Measurements from ENCODE around the gene SGPP2.

The SGPP2 gene

DNA sequence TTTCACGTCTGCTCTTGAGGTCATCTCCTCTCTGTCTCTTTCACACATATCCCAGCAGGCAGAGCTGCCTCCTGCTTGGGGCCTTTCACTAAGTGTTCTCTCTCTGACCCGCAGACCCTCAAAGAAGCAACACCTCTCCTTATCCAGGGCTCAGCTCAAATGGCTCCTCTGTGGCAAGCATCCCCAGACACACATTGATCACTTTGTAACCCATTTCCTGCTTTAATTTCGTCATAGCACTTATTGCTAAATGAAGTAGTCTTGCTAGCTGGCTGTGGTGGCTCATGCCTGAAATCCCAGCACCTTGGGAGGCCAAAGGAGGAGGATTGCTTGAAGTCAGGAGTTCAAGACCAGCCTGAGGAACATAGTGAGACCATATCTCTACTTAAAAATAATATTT, 41.4 kb downstream of the SGPP2 start:
- POLR2A ChIA-PET: no interaction called here
- CTCF ChIA-PET: no interaction called here
- TF ChIP-seq FOXM1 (IDR thresholded peaks at IDR 0.05; ENCODE audit: borderline replicate concordance): no peak
- no peak for TF ChIP-seq FOXA1 (IDR thresholded peaks at IDR 0.05)
- TF ChIP-seq ZNF384 (IDR thresholded peaks at IDR 0.05): no peak
- TF ChIP-seq ARNT (IDR thresholded peaks at IDR 0.05): no peak
- no peak for TF ChIP-seq L3MBTL2 (conservative IDR thresholded peaks at IDR 0.05)
- TF ChIP-seq PKNOX1 (IDR thresholded peaks at IDR 0.05): no peak
- TF ChIP-seq BHLHE40 (IDR thresholded peaks at IDR 0.05; ENCODE audit: borderline replicate concordance): no peak
- no peak for TF ChIP-seq CTBP1 (IDR thresholded peaks at IDR 0.05; ENCODE audit: borderline replicate concordance)
- no peak for TF ChIP-seq ELF4 (IDR thresholded peaks at IDR 0.05)
- TF ChIP-seq NFRKB (IDR thresholded peaks at IDR 0.05): no peak
- no peak for TF ChIP-seq SUZ12 (IDR thresholded peaks at IDR 0.05)
- TF ChIP-seq SP1 (IDR thresholded peaks at IDR 0.05): no peak
- no peak for DNase-seq (ENCODE audit: extremely low spot score)

DNA sequence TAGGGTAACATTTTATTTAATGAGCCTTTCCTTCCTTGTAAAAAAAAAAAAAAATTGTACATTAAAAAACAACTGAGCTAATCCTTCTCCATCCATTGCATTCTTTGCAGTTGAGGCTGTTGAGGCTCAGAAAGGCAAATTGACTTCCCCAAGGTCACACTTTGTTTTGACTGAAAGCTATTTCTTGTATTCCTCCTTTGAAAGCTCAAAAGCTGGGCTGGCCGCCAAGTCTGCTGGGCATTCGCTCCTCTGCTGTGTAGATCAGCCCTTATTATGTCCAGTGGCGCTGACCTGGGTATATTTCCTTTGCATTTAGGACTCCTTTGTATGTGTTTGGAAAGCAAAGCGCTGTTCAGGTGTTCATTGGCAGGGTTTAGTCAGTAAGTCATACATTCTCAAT, 44.0 kb downstream of the SGPP2 start:
- no peak for DNase-seq (ENCODE audit: extremely low spot score)

GRCh38 chr2:222470802-222471468, 46.6 kb downstream of the SGPP2 start:
- POLR2A ChIA-PET: no interaction called here
- TF ChIP-seq ARNT (IDR thresholded peaks at IDR 0.05): no peak
- TF ChIP-seq PKNOX1 (IDR thresholded peaks at IDR 0.05): no peak
- TF ChIP-seq CTBP1 (IDR thresholded peaks at IDR 0.05; ENCODE audit: borderline replicate concordance): no peak
- TF ChIP-seq FOXA1 (IDR thresholded peaks at IDR 0.05): no peak
- CTCF ChIA-PET: no interaction called here
- no peak for DNase-seq (ENCODE audit: extremely low spot score)

More for the DNA sequence above, 44.0 kb downstream of the SGPP2 start:
- TF ChIP-seq LEF1 (IDR thresholded peaks at IDR 0.05; ENCODE audit: borderline replicate concordance): no peak
- no peak for TF ChIP-seq FOXM1 (IDR thresholded peaks at IDR 0.05; ENCODE audit: borderline replicate concordance)
- no peak for TF ChIP-seq FOXK2 (IDR thresholded peaks at IDR 0.05)
- TF ChIP-seq ELF4 (IDR thresholded peaks at IDR 0.05): no peak
- CTCF ChIA-PET: interaction anchor here (0.7 kb wide), 1 partner anchor 129 kb away, joined by 10 read pairs; no protein-coding TSS in a partner anchor
- POLR2A ChIA-PET: no interaction called here

GRCh38 chr2:222477962-222478608, 53.7 kb downstream of the SGPP2 start:
- TF ChIP-seq BHLHE40 (IDR thresholded peaks at IDR 0.05; ENCODE audit: borderline replicate concordance) (no peak), HDGF (IDR thresholded peaks at IDR 0.05; ENCODE audit: borderline replicate concordance) (no peak), ELF4 (IDR thresholded peaks at IDR 0.05) (no peak)
- DNase-seq (ENCODE audit: extremely low spot score): no peak
- ChIA-PET POLR2A (no interaction called here), CTCF (interaction anchor here (0.6 to 1.6 kb wide), 2 partner anchors 160 to 1267 kb away, joined by 4 to 7 read pairs; no protein-coding TSS in a partner anchor)

DNA sequence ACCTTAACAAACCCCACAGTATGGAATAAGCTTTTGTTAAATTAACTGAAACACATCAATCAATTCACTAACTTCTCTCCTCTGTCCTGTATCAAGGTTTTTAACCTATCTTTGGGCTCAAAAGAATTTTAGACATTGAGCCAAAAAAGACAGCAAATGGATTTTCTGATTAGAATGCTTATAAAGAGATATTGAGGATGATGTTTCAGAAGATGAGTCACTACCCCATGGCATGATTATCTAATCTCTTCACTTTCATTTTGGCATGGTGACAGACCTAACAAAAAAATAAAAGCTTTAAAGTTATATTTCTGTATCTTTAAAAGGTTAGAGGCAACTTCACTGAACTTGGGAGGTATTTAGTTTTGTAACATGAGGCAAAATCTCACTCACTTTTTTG, 55.5 kb downstream of the SGPP2 start:
- CTCF ChIA-PET: no interaction called here
- TF ChIP-seq NFRKB (IDR thresholded peaks at IDR 0.05) (no peak), ARNT (IDR thresholded peaks at IDR 0.05) (no peak), ZNF384 (IDR thresholded peaks at IDR 0.05) (no peak), CTBP1 (IDR thresholded peaks at IDR 0.05; ENCODE audit: borderline replicate concordance) (no peak), FOXK2 (IDR thresholded peaks at IDR 0.05) (no peak), PKNOX1 (IDR thresholded peaks at IDR 0.05) (no peak), L3MBTL2 (conservative IDR thresholded peaks at IDR 0.05) (no peak), HDGF (IDR thresholded peaks at IDR 0.05; ENCODE audit: borderline replicate concordance) (no peak), LEF1 (IDR thresholded peaks at IDR 0.05; ENCODE audit: borderline replicate concordance) (no peak), SP1 (IDR thresholded peaks at IDR 0.05) (no peak), ELF4 (IDR thresholded peaks at IDR 0.05) (no peak), TARDBP (IDR thresholded peaks at IDR 0.05) (no peak), BHLHE40 (IDR thresholded peaks at IDR 0.05; ENCODE audit: borderline replicate concordance) (no peak), FOXM1 (IDR thresholded peaks at IDR 0.05; ENCODE audit: borderline replicate concordance) (no peak), FOXA1 (IDR thresholded peaks at IDR 0.05) (no peak), SUZ12 (IDR thresholded peaks at IDR 0.05) (no peak)
- no peak for DNase-seq (ENCODE audit: extremely low spot score)
- POLR2A ChIA-PET: no interaction called here

GRCh38 chr2:222480497-222480896, 56.2 kb downstream of the SGPP2 start:
- POLR2A ChIA-PET: no interaction called here
- no peak for DNase-seq (ENCODE audit: extremely low spot score)
- no peak for TF ChIP-seq FOXA1 (IDR thresholded peaks at IDR 0.05)
- no peak for TF ChIP-seq SP1 (IDR thresholded peaks at IDR 0.05)
- TF ChIP-seq SUZ12 (IDR thresholded peaks at IDR 0.05): no peak
- no peak for TF ChIP-seq L3MBTL2 (conservative IDR thresholded peaks at IDR 0.05)
- TF ChIP-seq ZNF384 (IDR thresholded peaks at IDR 0.05): no peak
- TF ChIP-seq TARDBP (IDR thresholded peaks at IDR 0.05): no peak
- TF ChIP-seq HDGF (IDR thresholded peaks at IDR 0.05; ENCODE audit: borderline replicate concordance): no peak
- no peak for TF ChIP-seq NFRKB (IDR thresholded peaks at IDR 0.05)
- no peak for TF ChIP-seq BHLHE40 (IDR thresholded peaks at IDR 0.05; ENCODE audit: borderline replicate concordance)
- no peak for TF ChIP-seq FOXK2 (IDR thresholded peaks at IDR 0.05)
- no peak for TF ChIP-seq LEF1 (IDR thresholded peaks at IDR 0.05; ENCODE audit: borderline replicate concordance)
- TF ChIP-seq ELF4 (IDR thresholded peaks at IDR 0.05): no peak
- no peak for TF ChIP-seq CTBP1 (IDR thresholded peaks at IDR 0.05; ENCODE audit: borderline replicate concordance)
- no peak for TF ChIP-seq FOXM1 (IDR thresholded peaks at IDR 0.05; ENCODE audit: borderline replicate concordance)
- TF ChIP-seq ARNT (IDR thresholded peaks at IDR 0.05): no peak
- TF ChIP-seq PKNOX1 (IDR thresholded peaks at IDR 0.05): no peak
- CTCF ChIA-PET: no interaction called here
